Measurements from ENCODE around the gene LRP1B. TPM values are rescaled to one million over a fixed set of nuclear protein-coding genes. Genes with fewer than 3 reads are reported as not detected.

Gene LRP1B
- total RNA-seq, 1 experiment from 2014 or later, result 0.21 TPM

DNA sequence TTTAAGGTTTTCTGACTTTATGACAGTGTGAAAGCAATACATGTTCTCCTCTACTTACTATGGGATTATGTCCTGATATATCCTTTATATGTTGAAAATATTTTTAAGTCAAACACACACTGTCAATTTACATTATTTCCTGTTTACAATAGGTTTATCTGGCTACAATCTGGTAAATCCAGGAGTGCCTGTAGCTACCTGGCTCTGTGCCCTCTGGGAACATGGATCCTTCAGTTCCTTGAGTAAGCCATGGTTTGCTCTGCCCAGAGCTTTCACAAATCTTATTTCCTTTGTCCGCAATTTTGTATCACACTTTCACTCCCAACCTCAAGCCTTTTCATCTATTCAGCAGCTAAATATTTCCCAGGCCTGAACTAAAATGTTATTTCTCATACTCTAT, 1768.5 kb downstream of the LRP1B start:
- H3K36me3 Mint-ChIP-seq (ENCODE audit: insufficient read depth, unreplicated experiment), result no peaks in the 10 kb centered on the region
- no TSS peak for BruUV-seq (replicated peaks)
- H3K27ac Mint-ChIP-seq (ENCODE audit: unreplicated experiment), result no peak overlapping the region
- CTCF ChIA-PET, result no interaction called here
- TF ChIP-seq, protein P1, sequence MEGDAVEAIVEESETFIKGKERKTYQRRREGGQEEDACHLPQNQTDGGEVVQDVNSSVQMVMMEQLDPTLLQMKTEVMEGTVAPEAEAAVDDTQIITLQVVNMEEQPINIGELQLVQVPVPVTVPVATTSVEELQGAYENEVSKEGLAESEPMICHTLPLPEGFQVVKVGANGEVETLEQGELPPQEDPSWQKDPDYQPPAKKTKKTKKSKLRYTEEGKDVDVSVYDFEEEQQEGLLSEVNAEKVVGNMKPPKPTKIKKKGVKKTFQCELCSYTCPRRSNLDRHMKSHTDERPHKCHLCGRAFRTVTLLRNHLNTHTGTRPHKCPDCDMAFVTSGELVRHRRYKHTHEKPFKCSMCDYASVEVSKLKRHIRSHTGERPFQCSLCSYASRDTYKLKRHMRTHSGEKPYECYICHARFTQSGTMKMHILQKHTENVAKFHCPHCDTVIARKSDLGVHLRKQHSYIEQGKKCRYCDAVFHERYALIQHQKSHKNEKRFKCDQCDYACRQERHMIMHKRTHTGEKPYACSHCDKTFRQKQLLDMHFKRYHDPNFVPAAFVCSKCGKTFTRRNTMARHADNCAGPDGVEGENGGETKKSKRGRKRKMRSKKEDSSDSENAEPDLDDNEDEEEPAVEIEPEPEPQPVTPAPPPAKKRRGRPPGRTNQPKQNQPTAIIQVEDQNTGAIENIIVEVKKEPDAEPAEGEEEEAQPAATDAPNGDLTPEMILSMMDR (IDR thresholded peaks at IDR 0.05; ENCODE audit: unreplicated experiment), result no peak
- peaks cover 7% of the 10 kb centered on the region for H3K4me1 Mint-ChIP-seq (ENCODE audit: low read depth, unreplicated experiment)
- no peak overlapping the region for H3K4me3 Mint-ChIP-seq (ENCODE audit: low read depth, unreplicated experiment)
- H3K27me3 Mint-ChIP-seq (ENCODE audit: unreplicated experiment), result no peaks in the 10 kb centered on the region
- intact Hi-C loops (cut with micrococcal nuclease; ENCODE audit: unreplicated experiment), result no loop called here
- no peak for DNase-seq
- peaks cover 2% of the 10 kb centered on the region for H3K9me3 Mint-ChIP-seq (ENCODE audit: low read depth, unreplicated experiment)

DNA sequence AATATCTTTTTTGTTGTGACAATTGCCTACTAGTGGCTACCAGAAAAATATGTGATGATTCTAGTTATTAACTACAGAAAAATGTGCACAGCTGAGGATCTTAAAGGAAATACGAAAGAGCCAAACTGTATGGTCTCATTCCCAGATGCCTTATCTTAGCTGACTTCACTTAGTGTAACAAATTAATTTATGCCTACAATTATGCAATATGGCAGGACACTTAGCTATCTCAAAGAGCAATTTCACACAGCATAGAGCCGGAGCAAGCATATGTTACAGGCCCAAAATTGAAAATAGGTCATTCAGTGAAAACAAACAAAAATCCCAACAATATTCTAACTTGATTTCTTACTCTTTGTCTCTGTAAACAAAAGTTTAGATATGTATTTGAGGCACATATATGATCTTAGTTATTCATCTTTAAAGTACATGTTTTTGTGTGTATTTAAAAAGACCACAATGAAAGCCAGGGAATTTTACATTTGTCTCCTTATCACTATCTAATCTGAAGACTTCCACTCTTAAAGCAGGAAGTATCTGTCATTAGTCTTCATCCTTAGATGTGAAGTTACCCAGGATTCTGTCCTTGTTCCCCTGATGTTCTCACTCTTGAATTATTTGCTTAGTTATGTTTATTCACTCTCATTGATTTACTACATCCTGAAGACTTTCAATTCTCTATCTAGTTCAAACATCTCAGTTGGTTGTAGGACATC, 1771.6 kb downstream of the LRP1B start:
- intact Hi-C loops (cut with micrococcal nuclease; ENCODE audit: unreplicated experiment), result no loop called here
- H3K36me3 Mint-ChIP-seq (ENCODE audit: insufficient read depth, unreplicated experiment), result no peaks in the 10 kb centered on the region
- H3K9me3 Mint-ChIP-seq (ENCODE audit: low read depth, unreplicated experiment), result no peaks in the 10 kb centered on the region
- CTCF ChIA-PET, result interaction anchor here (0.5 kb wide), 1 partner anchor 144 kb away, joined by 3 read pairs; no protein-coding TSS in a partner anchor
- no peak overlapping the region for H3K27ac Mint-ChIP-seq (ENCODE audit: unreplicated experiment)
- no peaks in the 10 kb centered on the region for H3K4me1 Mint-ChIP-seq (ENCODE audit: low read depth, unreplicated experiment)
- DNase-seq, result no peak
- TF ChIP-seq, protein P1 (IDR thresholded peaks at IDR 0.05; ENCODE audit: unreplicated experiment), result no peak
- no TSS peak for BruUV-seq (replicated peaks)
- no peak overlapping the region for H3K4me3 Mint-ChIP-seq (ENCODE audit: low read depth, unreplicated experiment)
- no peaks in the 10 kb centered on the region for H3K27me3 Mint-ChIP-seq (ENCODE audit: unreplicated experiment)

DNA sequence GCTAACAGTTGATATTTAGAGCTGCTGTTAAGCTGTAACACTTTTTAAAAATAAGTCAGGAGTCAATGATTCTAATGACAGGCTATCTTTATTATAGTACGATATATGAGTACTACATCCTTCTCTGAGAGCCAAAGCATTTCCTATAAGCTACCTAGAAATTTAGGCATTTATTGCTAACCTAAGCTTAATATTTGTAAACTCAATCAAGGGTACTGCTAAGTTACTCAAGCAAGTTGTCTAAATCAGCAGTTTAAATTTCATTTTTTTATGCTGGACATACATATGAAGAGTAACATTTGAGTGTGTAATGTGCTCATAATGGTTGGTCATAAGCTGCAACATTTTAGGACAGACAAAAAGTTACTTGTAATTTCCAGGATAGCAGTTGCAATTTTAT, 1774.1 kb downstream of the LRP1B start:
- Mint-ChIP-seq H3K4me3 (ENCODE audit: low read depth, unreplicated experiment) (no peak overlapping the region), H3K36me3 (ENCODE audit: insufficient read depth, unreplicated experiment) (no peaks in the 10 kb centered on the region), H3K9me3 (ENCODE audit: low read depth, unreplicated experiment) (peaks cover 2% of the 10 kb centered on the region), H3K27me3 (ENCODE audit: unreplicated experiment) (no peaks in the 10 kb centered on the region), H3K27ac (ENCODE audit: unreplicated experiment) (no peak overlapping the region), H3K4me1 (ENCODE audit: low read depth, unreplicated experiment) (peaks cover 9% of the 10 kb centered on the region)
- TF ChIP-seq, protein P1 (IDR thresholded peaks at IDR 0.05; ENCODE audit: unreplicated experiment), result no peak
- intact Hi-C loops (cut with micrococcal nuclease; ENCODE audit: unreplicated experiment), result no loop called here
- CTCF ChIA-PET, result no interaction called here
- BruUV-seq (replicated peaks), result no TSS peak
- DNase-seq, result no peak

DNA sequence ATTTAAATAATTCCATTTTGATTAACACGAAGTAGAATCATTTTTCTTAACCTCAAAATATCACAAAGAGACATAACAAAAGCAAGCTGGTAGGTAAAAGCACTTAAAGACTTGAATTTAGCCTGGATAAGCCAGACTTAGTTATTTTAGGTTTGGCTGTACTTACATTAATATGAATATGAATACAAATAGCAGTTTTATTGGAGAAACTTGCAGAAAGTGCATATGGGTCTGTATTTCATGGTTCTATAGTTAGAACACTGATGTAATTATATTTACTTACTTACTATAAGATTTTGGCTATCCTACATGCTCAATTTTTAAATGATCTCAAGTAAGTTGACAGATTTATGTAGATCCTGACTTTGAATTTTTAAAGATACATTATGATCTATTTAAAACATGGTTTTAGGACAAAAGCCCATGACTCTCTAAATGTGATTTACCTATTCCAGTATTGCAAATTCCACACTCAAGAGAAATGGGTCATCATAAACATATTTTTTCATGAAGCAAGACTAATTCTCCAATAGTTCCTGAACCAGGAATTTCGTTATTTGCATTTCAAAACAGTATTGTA, 1775.2 kb downstream of the LRP1B start:
- H3K27ac Mint-ChIP-seq (ENCODE audit: unreplicated experiment), result no peak overlapping the region
- H3K4me3 Mint-ChIP-seq (ENCODE audit: low read depth, unreplicated experiment), result no peak overlapping the region
- H3K4me1 Mint-ChIP-seq (ENCODE audit: low read depth, unreplicated experiment), result peaks cover 9% of the 10 kb centered on the region
- H3K9me3 Mint-ChIP-seq (ENCODE audit: low read depth, unreplicated experiment), result peaks cover 2% of the 10 kb centered on the region
- H3K36me3 Mint-ChIP-seq (ENCODE audit: insufficient read depth, unreplicated experiment), result no peaks in the 10 kb centered on the region
- TF ChIP-seq, protein P1 (IDR thresholded peaks at IDR 0.05; ENCODE audit: unreplicated experiment), result no peak
- intact Hi-C loops (cut with micrococcal nuclease; ENCODE audit: unreplicated experiment), result no loop called here
- DNase-seq, result no peak
- H3K27me3 Mint-ChIP-seq (ENCODE audit: unreplicated experiment), result no peaks in the 10 kb centered on the region
- CTCF ChIA-PET, result no interaction called here
- BruUV-seq (replicated peaks), result no TSS peak
